Stimulated activated naive CD4-positive, alpha-beta T cell (primary cell): ENCODE data around the gene NOL3.

ENCODE experiments used
- DNase-seq, 6 experiments: peaks; one replicate each; lab custom pipeline; 2025; lab: John Stamatoyannopoulos, UW

The NOL3 gene

GRCh38 chr16:67155295-67156142, 14.8 kb upstream of the NOL3 start:
- peak; percentile 46 to 86 (median 67) for DNase-seq

- no peak for DNase-seq
Measured at GRCh38 chr16:67156143-67156844, 14.0 kb upstream of the NOL3 start.

GRCh38 chr16:67157106-67157748, 13.1 kb upstream of the NOL3 start:
- DNase-seq: no peak

GRCh38 chr16:67157892-67158635, 12.3 kb upstream of the NOL3 start:
- DNase-seq: peak in 3 of 6 experiments; percentile 30 to 38 (median 36)

- peak; percentile 55 to 75 (median 64) for DNase-seq
Measured at GRCh38 chr16:67158637-67159600, 11.4 kb upstream of the NOL3 start.

- DNase-seq: no peak
Measured at GRCh38 chr16:67161595-67162058, 8.7 kb upstream of the NOL3 start.

- DNase-seq: no peak
Measured at GRCh38 chr16:67162506-67163163, 7.7 kb upstream of the NOL3 start.

- peak; percentile 16 to 48 (median 26) for DNase-seq
Measured at GRCh38 chr16:67163164-67163998, 7.0 kb upstream of the NOL3 start.

- DNase-seq: no peak
Measured at GRCh38 chr16:67163999-67164558, 6.3 kb upstream of the NOL3 start.

- DNase-seq: no peak
Measured at GRCh38 chr16:67164599-67165061, 5.7 kb upstream of the NOL3 start, which contains the start of gene HSF4. HSF4 (plus strand) TSS chr16:67164745; CDS start chr16:67164812, 67 bp downstream.

- DNase-seq: no peak
Measured at GRCh38 chr16:67165121-67166078, 4.9 kb upstream of the NOL3 start.

GRCh38 chr16:67166110-67166547, 4.2 kb upstream of the NOL3 start:
- no peak for DNase-seq

- DNase-seq: no peak
Measured at GRCh38 chr16:67166598-67167168, 3.7 kb upstream of the NOL3 start.

GRCh38 chr16:67167588-67167987, 2.8 kb upstream of the NOL3 start:
- no peak for DNase-seq

- no peak for DNase-seq
Measured at GRCh38 chr16:67169011-67169451, 1.3 kb upstream of the NOL3 start.

- peak in 4 of 6 experiments; percentile 5 to 23 (median 20) for DNase-seq
Measured at GRCh38 chr16:67169642-67170167, 633 bp upstream of the NOL3 start.
